T47D (cell line): Measurements from ENCODE around the gene EMCN.
"Not testable (repeated sequence)": the region's sequence is repeated elsewhere in the genome, so short reads cannot be mapped to it uniquely, and the experiment has no call there.

ENCODE experiments used
- DNase-seq, 2 experiments: peaks; one replicate each; pipeline versions ENCODE4 v3.0.0 to v3.0.0-alpha.2; 2011 to 2012; ENCODE audit warnings: low read depth in 1 of 2, low spot score in 1 of 2
- JUND ChIP-seq: IDR thresholded peaks from 2 replicates; pipeline ENCODE4 v1.6.1; 2012; ENCODE audit warnings: low read depth
- in situ Hi-C: cut with HindIII; loops from 2 replicates; pipeline ENCODE4 v1.10.0; 2016; ENCODE audit warnings: low sequenced_read_pairs, low pct_unique_long_range_greater_than_20kb

The EMCN gene

GRCh38 chr4:100414016-100414790, 103.6 kb downstream of the EMCN start:
- in situ Hi-C loops = no loop called here
- DNase-seq = no peak
- no peak for TF ChIP-seq JUND

- in situ Hi-C loops = no loop called here
- DNase-seq = no peak
- no peak for TF ChIP-seq JUND
Observed at GRCh38 chr4:100391863-100392262, 126.0 kb downstream of the EMCN start.

GRCh38 chr4:100391086-100391485, 126.7 kb downstream of the EMCN start:
- no peak for DNase-seq
- in situ Hi-C loops = no loop called here
- no peak for TF ChIP-seq JUND

- no peak for TF ChIP-seq JUND
- no peak for DNase-seq
- in situ Hi-C loops = no loop called here
Observed at GRCh38 chr4:100386270-100386669, 131.6 kb downstream of the EMCN start.

GRCh38 chr4:100380401-100380800, 137.4 kb downstream of the EMCN start:
- DNase-seq, in situ Hi-C loops: not testable (repeated sequence)

- no peak for TF ChIP-seq JUND
- no peak for DNase-seq
- in situ Hi-C loops = no loop called here
Observed at GRCh38 chr4:100379583-100380105, 138.2 kb downstream of the EMCN start.

GRCh38 chr4:100372432-100372831, 145.4 kb downstream of the EMCN start:
- no peak for TF ChIP-seq JUND
- DNase-seq = peak in 1 of 2 experiments; percentile 11
- in situ Hi-C loops = no loop called here

GRCh38 chr4:100369871-100370270, 148.0 kb downstream of the EMCN start:
- no peak for TF ChIP-seq JUND
- in situ Hi-C loops = no loop called here
- no peak for DNase-seq

GRCh38 chr4:100367451-100367850, 150.4 kb downstream of the EMCN start:
- in situ Hi-C loops = no loop called here
- no peak for TF ChIP-seq JUND
- no peak for DNase-seq

- in situ Hi-C loops = no loop called here
- no peak for TF ChIP-seq JUND
- no peak for DNase-seq
Observed at GRCh38 chr4:100366213-100366612, 151.6 kb downstream of the EMCN start.

GRCh38 chr4:100362366-100362765, 155.5 kb downstream of the EMCN start:
- in situ Hi-C loops = no loop called here
- TF ChIP-seq JUND = no peak
- no peak for DNase-seq

GRCh38 chr4:100361336-100361735, 156.5 kb downstream of the EMCN start:
- no peak for DNase-seq
- no peak for TF ChIP-seq JUND
- in situ Hi-C loops = no loop called here

- no peak for DNase-seq
- in situ Hi-C loops = no loop called here
- no peak for TF ChIP-seq JUND
Observed at GRCh38 chr4:100360211-100360610, 157.6 kb downstream of the EMCN start.

- no peak for DNase-seq
- in situ Hi-C loops = no loop called here
- TF ChIP-seq JUND = no peak
Observed at GRCh38 chr4:100359441-100359840, 158.4 kb downstream of the EMCN start.
